A673 (cell line): ENCODE results near the gene ZNF35. TPM values are rescaled to one million over a fixed set of nuclear protein-coding genes. Genes with fewer than 3 reads are reported as not detected.
A peak's percentile ranks its signal among the peaks of the same experiment; 100 is the strongest.

Experiments
- BruUV-seq: library from RNA; stranded (reverse); fragments of 400-500 nt; replicated peaks from 2 replicates; lab custom pipeline; 2021; lab: Mats Ljungman, UMichigan
- CTCF ChIA-PET: fragments of 300-600 bp; sonication (Branson Sonifier 250); formaldehyde crosslinking; loops from one replicate; lab custom pipeline; 2022; ENCODE audit warnings: antibody characterized with exemption; lab: Charles Lee
- POLR2A ChIA-PET: fragments of 300-600 bp; sonication (Branson Sonifier 250); formaldehyde crosslinking; loops from one replicate; lab custom pipeline; 2022; ENCODE audit warnings: antibody characterized with exemption; ENCODE audit not compliant: low non-redundant PET; lab: Charles Lee
- DNase-seq: peaks from one replicate; pipeline ENCODE4 v3.0.0-alpha.2; 2015; ENCODE audit warnings: low spot score
- H3K27ac ChIP-seq: fragments of 200-600 bp; sonication (generic); 2 replicates; pipeline ENCODE4 v1.5.1; 2016; ENCODE audit warnings: mixed run types, low read depth, mild to moderate bottlenecking, mixed read lengths, antibody characterized with exemption, low read length; ENCODE audit not compliant: poor library complexity, severe bottlenecking
- H3K27me3 ChIP-seq: fragments of 200-600 bp; sonication (generic); replicated peaks from 2 replicates; pipeline ENCODE4 v1.6.1; 2017; ENCODE audit warnings: mixed run types, low read depth, mild to moderate bottlenecking, mixed read lengths, antibody characterized with exemption, low read length; ENCODE audit not compliant: insufficient read depth, poor library complexity
- H3K36me3 ChIP-seq: fragments of 200-600 bp; sonication (generic); 2 replicates; pipeline ENCODE4 v1.6.1; 2016; ENCODE audit warnings: mixed run types, mild to moderate bottlenecking, mixed read lengths, antibody characterized with exemption, low read length; ENCODE audit not compliant: insufficient read depth, poor library complexity, severe bottlenecking
- H3K4me1 ChIP-seq: fragments of 200-600 bp; sonication (generic); 2 replicates; pipeline ENCODE4 v1.6.1; 2017; ENCODE audit warnings: mixed run types, mild to moderate bottlenecking, mixed read lengths, antibody characterized with exemption, low read length; ENCODE audit not compliant: insufficient read depth, poor library complexity, severe bottlenecking
- H3K4me3 ChIP-seq: fragments of 200-600 bp; sonication (generic); 2 replicates; pipeline ENCODE4 v1.5.1; 2016; ENCODE audit warnings: low read depth, mixed run types, mild to moderate bottlenecking, mixed read lengths, low read length; ENCODE audit not compliant: poor library complexity, severe bottlenecking
- H3K9me3 ChIP-seq: fragments of 200-600 bp; sonication (generic); 2 replicates; pipeline ENCODE4 v1.6.1; 2016; ENCODE audit warnings: mixed run types, low read depth, mild to moderate bottlenecking, mixed read lengths, antibody characterized with exemption, low read length; ENCODE audit not compliant: poor library complexity, severe bottlenecking
- EZH2 ChIP-seq: fragments of 200-600 bp; sonication (generic); IDR thresholded peaks from 2 replicates; pipeline ENCODE4 v1.6.1; 2017; ENCODE audit warnings: borderline replicate concordance, low read depth, mild to moderate bottlenecking, mixed read lengths, antibody characterized with exemption, low read length; ENCODE audit not compliant: poor library complexity, severe bottlenecking
- intact Hi-C: fragments of 100-400 bp; cut with micrococcal nuclease; formaldehyde crosslinking; loops from one replicate; pipeline ENCODE4 v1.10.0; 2022; ENCODE audit not compliant: unreplicated experiment
- total RNA-seq: library from RNA; stranded (reverse); gene quantifications from 2 replicates; pipeline ENCODE4 v1.2.3, GENCODE V29; 2021
- TF ChIP-seq, protein P1 (sequence below): fragments of 300-800, 200-600 bp; sonication (generic); conservative IDR thresholded peaks from 2 replicates; pipeline ENCODE4 v1.5.1; 2017; ENCODE audit warnings: low read depth, mild to moderate bottlenecking, antibody characterized with exemption, low read length, moderate library complexity, mixed read lengths

The ZNF35 gene
- total RNA-seq, 1 experiment from 2014 or later = 11.3 TPM

DNA sequence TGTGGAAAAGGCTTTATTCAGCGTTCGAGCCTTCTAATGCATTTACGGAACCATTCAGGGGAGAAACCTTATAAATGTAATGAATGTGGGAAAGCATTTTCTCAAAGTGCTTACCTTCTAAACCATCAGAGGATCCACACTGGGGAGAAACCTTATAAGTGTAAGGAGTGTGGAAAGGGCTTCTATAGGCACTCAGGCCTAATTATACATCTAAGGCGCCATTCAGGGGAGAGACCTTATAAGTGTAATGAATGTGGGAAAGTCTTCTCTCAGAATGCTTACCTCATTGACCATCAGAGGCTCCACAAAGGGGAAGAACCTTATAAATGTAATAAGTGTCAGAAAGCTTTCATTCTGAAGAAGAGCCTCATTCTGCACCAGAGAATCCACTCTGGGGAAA lies 6.2 kb upstream of the ZNF35 start:
- ChIA-PET POLR2A (no interaction called here), CTCF (no interaction called here)
- no peak overlapping the region for H3K4me3 ChIP-seq
- peaks cover 40% of the 10 kb centered on the region for H3K36me3 ChIP-seq
- H3K9me3 ChIP-seq = peaks cover 33% of the 10 kb centered on the region
- H3K27ac ChIP-seq = no peak overlapping the region
- no peak for DNase-seq
- intact Hi-C loops = no loop called here
- no TSS peak for BruUV-seq
- H3K4me1 ChIP-seq = no peaks in the 10 kb centered on the region
- TF ChIP-seq, protein P1, sequence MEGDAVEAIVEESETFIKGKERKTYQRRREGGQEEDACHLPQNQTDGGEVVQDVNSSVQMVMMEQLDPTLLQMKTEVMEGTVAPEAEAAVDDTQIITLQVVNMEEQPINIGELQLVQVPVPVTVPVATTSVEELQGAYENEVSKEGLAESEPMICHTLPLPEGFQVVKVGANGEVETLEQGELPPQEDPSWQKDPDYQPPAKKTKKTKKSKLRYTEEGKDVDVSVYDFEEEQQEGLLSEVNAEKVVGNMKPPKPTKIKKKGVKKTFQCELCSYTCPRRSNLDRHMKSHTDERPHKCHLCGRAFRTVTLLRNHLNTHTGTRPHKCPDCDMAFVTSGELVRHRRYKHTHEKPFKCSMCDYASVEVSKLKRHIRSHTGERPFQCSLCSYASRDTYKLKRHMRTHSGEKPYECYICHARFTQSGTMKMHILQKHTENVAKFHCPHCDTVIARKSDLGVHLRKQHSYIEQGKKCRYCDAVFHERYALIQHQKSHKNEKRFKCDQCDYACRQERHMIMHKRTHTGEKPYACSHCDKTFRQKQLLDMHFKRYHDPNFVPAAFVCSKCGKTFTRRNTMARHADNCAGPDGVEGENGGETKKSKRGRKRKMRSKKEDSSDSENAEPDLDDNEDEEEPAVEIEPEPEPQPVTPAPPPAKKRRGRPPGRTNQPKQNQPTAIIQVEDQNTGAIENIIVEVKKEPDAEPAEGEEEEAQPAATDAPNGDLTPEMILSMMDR = no peak
- TF ChIP-seq EZH2 = no peak
- no peaks in the 10 kb centered on the region for H3K27me3 ChIP-seq

DNA sequence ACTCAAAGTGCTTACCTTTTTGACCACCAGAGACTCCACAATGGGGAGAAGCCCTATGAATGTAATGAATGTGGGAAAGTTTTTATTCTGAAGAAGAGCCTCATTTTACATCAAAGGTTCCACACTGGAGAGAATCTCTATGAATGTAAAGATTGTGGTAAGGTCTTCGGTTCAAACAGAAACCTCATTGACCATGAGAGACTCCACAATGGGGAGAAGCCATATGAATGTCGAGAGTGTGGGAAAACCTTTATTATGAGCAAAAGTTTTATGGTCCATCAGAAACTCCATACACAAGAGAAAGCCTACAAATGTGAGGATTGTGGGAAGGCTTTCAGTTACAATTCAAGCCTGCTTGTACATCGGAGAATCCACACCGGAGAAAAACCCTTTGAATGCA lies 5.5 kb upstream of the ZNF35 start:
- H3K4me1 ChIP-seq = no peaks in the 10 kb centered on the region
- H3K36me3 ChIP-seq = peaks cover 37% of the 10 kb centered on the region
- H3K27ac ChIP-seq = no peak overlapping the region
- no peak for TF ChIP-seq EZH2
- TF ChIP-seq, protein P1 = no peak
- POLR2A ChIA-PET = no interaction called here
- intact Hi-C loops = no loop called here
- H3K4me3 ChIP-seq = no peak overlapping the region
- H3K27me3 ChIP-seq = no peaks in the 10 kb centered on the region
- peaks cover 33% of the 10 kb centered on the region for H3K9me3 ChIP-seq
- CTCF ChIA-PET = no interaction called here
- no peak for DNase-seq
- BruUV-seq = no TSS peak

DNA sequence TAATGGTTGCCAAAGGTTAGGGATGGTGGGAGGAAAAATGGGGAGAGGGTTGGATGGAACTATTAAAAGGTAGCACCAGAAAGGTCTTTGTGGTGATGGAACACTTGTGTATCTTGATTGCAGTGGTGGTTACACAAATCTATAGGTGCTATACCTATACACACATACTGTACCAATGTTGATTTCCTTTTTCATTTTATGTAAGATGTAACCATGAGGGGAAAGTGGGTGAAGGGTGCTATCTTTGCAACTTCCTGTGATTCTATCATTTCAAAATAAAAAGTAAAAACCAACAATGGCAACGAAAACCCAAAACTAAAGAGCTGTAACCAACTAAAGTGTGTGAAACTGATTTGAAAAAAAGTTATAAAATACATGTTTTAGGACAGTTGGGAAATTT lies 761 bp upstream of the ZNF35 start:
- intact Hi-C loops = loop anchor here (1.0 kb wide), 1 partner anchor 22 kb away; the partner anchor contains the start of gene ZNF197
- peak overlapping the region; percentile 77 for H3K4me3 ChIP-seq

More for the DNA sequence above, 761 bp upstream of the ZNF35 start:
- H3K36me3 ChIP-seq = peaks cover 15% of the 10 kb centered on the region
- H3K4me1 ChIP-seq = no peaks in the 10 kb centered on the region
- TF ChIP-seq EZH2 = no peak
- TF ChIP-seq, protein P1 = no peak
- ChIA-PET POLR2A (interaction anchor here (0.6 kb wide), 1 partner anchor 265 kb away, joined by 3 read pairs; no protein-coding TSS in a partner anchor), CTCF (no interaction called here)
- H3K27me3 ChIP-seq = no peaks in the 10 kb centered on the region
- H3K9me3 ChIP-seq = peaks cover 12% of the 10 kb centered on the region
- no TSS peak for BruUV-seq
- H3K27ac ChIP-seq = no peak overlapping the region
- DNase-seq = no peak
